C4-2B (cell line): ENCODE measurements around the gene ALDH1A3.

Source experiments
- H3K27ac ChIP-seq: fragments of 450-650 bp; 2 replicates; pipeline ENCODE4 v1.5.1; 2017
- CTCF ChIP-seq: fragments of 450-650 bp; conservative IDR thresholded peaks from 2 replicates; pipeline ENCODE4 v1.5.1; 2017; ENCODE audit warnings: mild to moderate bottlenecking
- ZFX ChIP-seq: fragments of 450-650 bp; IDR thresholded peaks from 2 replicates; pipeline ENCODE4 v1.6.1; 2017

Gene ALDH1A3

DNA sequence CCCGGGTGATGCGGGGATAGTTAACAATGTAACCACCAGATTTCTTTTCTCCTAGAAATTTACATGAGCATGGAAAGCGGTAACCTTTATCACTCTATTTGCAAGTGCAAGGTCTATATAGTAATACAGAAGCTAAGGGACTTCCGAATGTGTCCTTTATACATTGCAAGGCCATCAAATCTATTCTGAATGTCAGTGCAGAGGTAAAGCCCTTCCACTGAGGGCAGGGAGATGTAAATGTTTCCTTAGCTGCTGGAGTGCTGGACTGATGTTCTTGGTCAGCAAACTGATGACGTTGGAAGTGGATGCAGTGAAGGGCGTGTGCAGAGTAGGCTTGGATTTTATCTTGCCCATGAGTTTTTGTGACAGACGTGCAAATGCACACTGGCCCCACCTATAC is 6.2 kb downstream of the ALDH1A3 start:
- no peak for TF ChIP-seq CTCF
- no peak for TF ChIP-seq ZFX
- H3K27ac ChIP-seq, result no peak overlapping the region

GRCh38 chr15:100887211-100887913 is 7.7 kb downstream of the ALDH1A3 start:
- H3K27ac ChIP-seq, result no peak overlapping the region
- TF ChIP-seq CTCF, result no peak
- TF ChIP-seq ZFX, result no peak

DNA sequence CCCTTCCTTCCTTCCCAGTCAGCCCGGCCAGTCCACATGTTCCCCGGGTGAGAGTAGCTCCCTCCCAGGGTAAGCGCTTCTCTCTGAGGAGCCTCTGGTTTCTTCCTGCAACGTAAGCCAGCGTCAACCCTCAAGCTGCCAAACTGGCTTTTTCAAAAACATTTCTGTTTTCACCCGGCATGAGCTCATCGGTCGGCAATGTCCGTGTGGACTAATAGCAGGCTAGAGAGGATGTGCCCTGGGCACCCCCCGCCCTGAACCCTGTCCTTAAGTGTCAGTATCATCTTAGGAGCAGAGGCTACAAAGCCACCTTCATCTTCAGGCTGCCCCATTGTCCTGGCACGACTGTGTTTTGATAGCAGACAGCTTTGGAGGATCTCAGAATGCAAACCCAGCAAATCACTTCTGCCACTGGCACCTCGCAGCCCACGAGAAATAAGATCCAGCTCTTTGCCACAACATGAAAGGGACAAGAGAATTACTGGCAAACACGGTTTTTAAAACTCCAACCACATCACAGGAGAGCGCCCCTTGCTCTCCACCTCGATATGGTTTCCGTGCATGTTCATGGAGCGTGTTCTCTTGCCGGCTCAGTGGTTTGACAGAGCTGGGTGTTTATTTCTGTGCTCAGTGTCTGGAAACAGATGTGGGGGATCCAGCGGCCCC is 9.9 kb downstream of the ALDH1A3 start:
- TF ChIP-seq CTCF, result no peak
- TF ChIP-seq ZFX, result no peak
- peak overlapping the region; percentile 85 for H3K27ac ChIP-seq

DNA sequence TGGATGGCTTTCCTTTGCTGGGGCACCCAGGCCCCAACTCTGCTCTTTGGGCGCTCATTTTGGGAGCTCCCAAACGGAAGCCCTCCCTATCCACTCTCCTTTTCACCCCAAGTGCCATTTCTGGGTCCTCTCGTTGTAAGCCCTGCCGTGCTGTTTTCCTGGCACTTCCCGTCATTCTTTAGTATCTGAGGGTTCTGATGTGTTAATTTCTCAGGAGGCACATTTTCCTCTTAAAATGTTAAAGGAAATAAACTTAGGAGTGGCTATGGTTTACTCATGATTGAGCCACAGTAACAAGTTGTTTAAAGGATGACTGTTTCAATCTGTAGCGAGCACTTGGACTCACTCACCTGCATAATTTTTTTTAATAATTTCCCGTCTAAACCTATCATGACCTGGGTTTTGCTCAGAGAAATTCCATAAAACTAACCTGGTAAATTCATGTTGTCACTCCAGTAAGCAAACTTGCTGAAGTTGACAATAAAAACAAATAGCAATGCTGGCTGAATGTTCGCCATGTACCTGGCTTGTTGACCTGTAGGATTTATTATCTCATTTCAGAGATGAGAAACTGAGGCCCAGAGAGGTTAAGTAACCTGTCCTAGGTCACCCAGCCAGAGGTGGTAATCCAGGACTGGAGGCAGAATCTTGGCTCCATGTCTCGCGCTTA is 10.6 kb downstream of the ALDH1A3 start:
- peak overlapping the region; percentile 85 for H3K27ac ChIP-seq
- TF ChIP-seq CTCF (no peak), ZFX (no peak)

DNA sequence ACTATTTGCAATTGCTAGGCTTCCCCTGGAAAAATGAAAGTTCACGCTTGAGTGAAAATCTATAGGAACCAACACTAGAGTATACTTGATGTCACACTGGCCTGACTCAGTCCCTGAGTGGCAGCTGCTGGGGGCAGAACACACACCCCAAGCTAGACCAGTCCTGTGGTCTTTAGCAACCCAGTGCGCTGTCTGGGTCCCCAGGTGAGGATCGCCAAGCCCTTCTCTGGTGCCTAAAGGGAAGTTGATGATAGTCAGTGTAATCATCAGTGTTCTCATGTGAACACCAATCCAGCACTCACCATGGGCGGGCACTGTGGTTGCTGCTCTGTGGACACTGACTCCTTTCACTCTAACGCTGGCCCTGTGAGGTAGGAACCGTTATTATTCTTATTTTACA is 11.2 kb downstream of the ALDH1A3 start:
- peak overlapping the region; percentile 85 for H3K27ac ChIP-seq
- TF ChIP-seq CTCF, result no peak
- no peak for TF ChIP-seq ZFX

DNA sequence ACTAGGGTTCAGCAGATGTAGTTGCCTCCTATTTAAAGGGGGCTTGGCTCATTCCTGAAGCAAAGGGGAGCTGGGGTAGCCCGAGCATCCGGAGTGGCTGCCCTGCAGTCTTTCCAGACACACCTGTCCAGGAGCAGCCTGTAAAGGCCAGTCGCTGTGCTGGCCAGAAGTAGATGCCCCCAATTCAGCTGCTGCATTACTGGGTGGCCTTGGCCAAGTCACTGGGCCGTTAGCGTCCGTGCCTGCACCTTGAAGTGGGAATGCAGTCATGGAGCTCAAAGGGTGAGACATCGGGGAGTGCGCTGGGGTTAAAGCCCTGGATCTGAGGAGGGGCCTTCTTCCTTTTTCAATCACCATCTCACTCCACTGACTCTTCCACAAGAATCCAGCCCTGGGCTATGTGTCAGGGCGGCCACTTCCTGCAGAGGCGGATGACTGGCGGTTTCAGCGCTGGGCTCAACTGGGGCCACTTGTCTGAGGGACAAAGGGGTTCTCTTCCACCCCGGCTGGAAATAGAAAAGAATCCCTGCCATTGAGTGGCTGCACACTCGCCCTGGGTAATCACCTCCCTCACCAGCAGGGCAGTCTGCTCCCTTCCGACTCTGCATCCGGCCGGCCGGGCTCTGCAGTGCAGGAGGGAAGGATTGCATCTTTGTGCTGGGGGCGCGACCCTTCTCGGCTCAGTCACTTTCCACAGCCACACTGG is 11.8 kb downstream of the ALDH1A3 start:
- peak overlapping the region; percentile 85 for H3K27ac ChIP-seq
- TF ChIP-seq CTCF, result no peak

DNA sequence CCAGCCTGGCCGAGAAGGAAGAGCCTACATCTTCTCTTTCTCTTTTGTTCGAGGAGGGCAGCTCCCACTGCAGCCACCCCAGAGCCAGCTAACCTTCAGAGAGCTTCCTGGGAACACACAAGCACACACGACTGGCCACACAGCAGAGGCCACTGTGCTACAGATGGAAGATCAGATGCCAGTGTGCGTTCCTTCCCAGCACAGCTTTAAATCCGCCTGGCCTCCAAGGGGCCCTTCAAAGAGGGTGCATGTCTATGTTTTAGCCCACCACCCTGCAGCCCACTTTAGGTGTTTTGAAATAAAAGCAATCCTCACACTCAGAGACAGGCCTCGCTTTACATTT is 12.4 kb downstream of the ALDH1A3 start:
- no peak for TF ChIP-seq ZFX
- TF ChIP-seq CTCF, result no peak

More for the DNA sequence above, 12.4 kb downstream of the ALDH1A3 start:
- H3K27ac ChIP-seq, result peak overlapping the region; percentile 85; the same call in 1 of the 2 replicates
